Sigmoid colon (tissue), 7 donors: ENCODE data around the gene ESYT1. TPM values are rescaled to one million over a fixed set of nuclear protein-coding genes. Genes with fewer than 3 reads are reported as not detected.
A peak's percentile ranks its signal among the peaks of the same experiment; 100 is the strongest.

Source experiments
- DNase-seq: peaks from one replicate; pipeline ENCODE4 v3.0.0-alpha.2; 2019
- H3K27ac ChIP-seq, 4 donors: fragments of 200-600 bp; sonication (generic); one replicate each; pipeline ENCODE4 v1.5.1; 2016 to 2019; ENCODE audit warnings: mild to moderate bottlenecking in 1 of 4
- H3K27me3 ChIP-seq, 3 donors: fragments of 200-600 bp; sonication (generic); one replicate each; pipeline ENCODE4 v1.5.1; 2019; ENCODE audit warnings: mild to moderate bottlenecking in 1 of 3
- H3K36me3 ChIP-seq, 4 donors: fragments of 200-600 bp; sonication (generic); one replicate each; pipeline ENCODE4 v1.5.1; 2016 to 2019
- H3K4me1 ChIP-seq, 4 donors: fragments of 200-600 bp; sonication (generic); one replicate each; pipeline ENCODE4 v1.5.1; 2017 to 2019
- H3K4me3 ChIP-seq, 4 donors: fragments of 200-600 bp; sonication (generic); one replicate each; pipeline ENCODE4 v1.5.1; 2017 to 2019; ENCODE audit warnings: mild to moderate bottlenecking in 2 of 4, moderate library complexity in 1 of 4
- H3K9me3 ChIP-seq, 4 donors: fragments of 200-600 bp in 3 of 4; sonication (generic) in 3 of 4; one replicate each; pipeline versions ENCODE4 v1.5.1 to v1.6.1; 2013 to 2019
- CTCF ChIP-seq, 4 experiments: fragments of 450-650 bp in 3 of 4; fragments of 200-600 bp in 1 of 4; IDR thresholded peaks; one replicate each; pipeline ENCODE4 v1.5.1; 2016 to 2019; ENCODE audit warnings: antibody characterized with exemption in 4 of 4, mild to moderate bottlenecking in 3 of 4, moderate library complexity in 2 of 4
- EP300 ChIP-seq, 4 donors: sonication (generic); formaldehyde crosslinking; IDR thresholded peaks; one replicate each; pipeline ENCODE4 v1.6.1; 2017; ENCODE audit warnings: antibody characterized with exemption in 4 of 4
- POLR2A ChIP-seq, 2 donors: fragments of 450-650 bp; IDR thresholded peaks; one replicate each; pipeline ENCODE4 v1.6.1; 2016; ENCODE audit warnings: antibody characterized with exemption in 2 of 2, mild to moderate bottlenecking in 2 of 2, moderate library complexity in 2 of 2
- POLR2AphosphoS5 ChIP-seq, 4 donors: sonication (generic); formaldehyde crosslinking; IDR thresholded peaks; one replicate each; pipeline ENCODE4 v1.6.1; 2017; ENCODE audit warnings: antibody characterized with exemption in 4 of 4
- WGBS, 2 donors: extraction: QIAGEN DNeasy Blood & Tissue Kit; methylation state at CpG; one replicate each; pipeline ENCODE4 v1.1.7; 2013; 5-methylcytosine and 5-hydroxymethylcytosine counted together
- intact Hi-C: fragments of 100-400 bp; cut with DNase I; formaldehyde crosslinking; loops from one replicate; pipeline ENCODE4 v1.15.1; 2023
- polyA plus RNA-seq, 3 donors: library from polyadenylated mRNA; stranded (reverse); fragments of 200-250 nt; gene quantifications; one replicate each; pipeline ENCODE4 v1.2.3, GENCODE V29; 2013
- total RNA-seq, 4 donors: library from RNA; depleted of rRNA; stranded (reverse); fragments of >200 nt; gene quantifications; one replicate each; pipeline ENCODE4 v1.1.0, GENCODE V29; 2016
- donor health status: healthy with polysubstance abuse.
- donor health status: Bipolar disorder and iron deficiency.
- donor health status: healthy.

ESYT1 gene
- total and polyA plus RNA-seq, 7 donors, result 9.0 to 102 (median 73.9) TPM

- no peaks in the 10 kb centered on the region for H3K36me3 ChIP-seq
- peak overlapping the region; percentile 55 to 79 (median 76) for H3K27ac ChIP-seq
- WGBS, 2 donors, result 6 to 23% methylated on average over 20 of the region's 20 CpGs
- peak in 1 of 2 donors; percentile 52 for TF ChIP-seq POLR2A (IDR thresholded peaks at IDR 0.05)
- no peak for TF ChIP-seq POLR2AphosphoS5 (IDR thresholded peaks at IDR 0.05)
- no peaks in the 10 kb centered on the region for H3K9me3 ChIP-seq
- intact Hi-C loops, result loop anchor here (5.0 kb wide), 1 partner anchor 33 kb away; no protein-coding TSS in a partner anchor
- peaks cover 0 to 14% (median 3%) of the 10 kb centered on the region in 3 donors for H3K27me3 ChIP-seq
- H3K4me3 ChIP-seq, result peak overlapping the region; percentile 37 to 58 (median 46)
- DNase-seq, result no peak
- H3K4me1 ChIP-seq, result peaks cover 0 to 22% (median 18%) of the 10 kb centered on the region in 4 donors
Observed at GRCh38 chr12:56080556-56081138, 47.4 kb upstream of the ESYT1 start.

GRCh38 chr12:56081393-56082347 is 46.4 kb upstream of the ESYT1 start:
- Histone ChIP-seq H3K36me3 (no peaks in the 10 kb centered on the region), H3K4me3 (peak overlapping the region; percentile 37 to 58 (median 46)), H3K9me3 (no peaks in the 10 kb centered on the region), H3K27ac (peak overlapping the region in 2 of 4 donors; percentile 75 to 76), H3K4me1 (peaks cover 0 to 22% (median 18%) of the 10 kb centered on the region in 4 donors), H3K27me3 (peaks cover 0 to 14% (median 3%) of the 10 kb centered on the region in 3 donors)
- intact Hi-C loops, result loop anchor here (5.0 kb wide), 1 partner anchor 34 kb away; no protein-coding TSS in a partner anchor
- peak; percentile 56 for DNase-seq
- TF ChIP-seq EP300 (IDR thresholded peaks at IDR 0.05), result no peak
- peak in 1 of 2 donors; percentile 51 for TF ChIP-seq POLR2A (IDR thresholded peaks at IDR 0.05)
- peak in 2 of 4 donors; percentile 22 to 38 for TF ChIP-seq POLR2AphosphoS5 (IDR thresholded peaks at IDR 0.05)
- 10 to 59% methylated on average over 6 of the region's 6 CpGs for WGBS, 2 donors

GRCh38 chr12:56082382-56082781 is 45.7 kb upstream of the ESYT1 start:
- TF ChIP-seq EP300 (IDR thresholded peaks at IDR 0.05) (no peak), CTCF (IDR thresholded peaks at IDR 0.05) (no peak), POLR2AphosphoS5 (IDR thresholded peaks at IDR 0.05) (no peak), POLR2A (IDR thresholded peaks at IDR 0.05) (no peak)
- H3K4me3 ChIP-seq, result no peak overlapping the region
- peak overlapping the region in 2 of 4 donors; percentile 56 to 76 for H3K27ac ChIP-seq
- intact Hi-C loops, result loop anchor here (5.0 kb wide), 1 partner anchor 35 kb away; no protein-coding TSS in a partner anchor
- H3K4me1 ChIP-seq, result peaks cover 0 to 22% (median 18%) of the 10 kb centered on the region in 4 donors
- WGBS, 2 donors, result 30 to 69% methylated on average over 2 of the region's 2 CpGs
- no peaks in the 10 kb centered on the region for H3K36me3 ChIP-seq
- peaks cover 0 to 14% (median 3%) of the 10 kb centered on the region in 3 donors for H3K27me3 ChIP-seq
- no peaks in the 10 kb centered on the region for H3K9me3 ChIP-seq
- DNase-seq, result peak; percentile 5

GRCh38 chr12:56082967-56083366 is 45.1 kb upstream of the ESYT1 start:
- Histone ChIP-seq H3K27ac (peak overlapping the region in 2 of 4 donors; percentile 56 to 76), H3K9me3 (no peaks in the 10 kb centered on the region), H3K4me3 (no peak overlapping the region), H3K27me3 (peaks cover 0 to 14% (median 3%) of the 10 kb centered on the region in 3 donors), H3K36me3 (no peaks in the 10 kb centered on the region), H3K4me1 (peaks cover 0 to 22% (median 18%) of the 10 kb centered on the region in 4 donors)
- WGBS, 2 donors, result 21 to 61% methylated on average over 3 of the region's 3 CpGs
- no peak for DNase-seq
- intact Hi-C loops, result loop anchor here (5.0 kb wide), 1 partner anchor 36 kb away; no protein-coding TSS in a partner anchor
- TF ChIP-seq POLR2A (IDR thresholded peaks at IDR 0.05) (no peak), POLR2AphosphoS5 (IDR thresholded peaks at IDR 0.05) (peak in 2 of 4 donors; percentile 38 to 46)

- peaks cover 0 to 12% (median 3%) of the 10 kb centered on the region in 3 donors for H3K27me3 ChIP-seq
- peak overlapping the region in 2 of 4 donors; percentile 2 to 49 for H3K27ac ChIP-seq
- no peaks in the 10 kb centered on the region for H3K9me3 ChIP-seq
- peaks cover 0 to 7% (median 5%) of the 10 kb centered on the region in 4 donors for H3K4me1 ChIP-seq
- TF ChIP-seq CTCF (IDR thresholded peaks at IDR 0.05) (no peak), POLR2AphosphoS5 (IDR thresholded peaks at IDR 0.05) (no peak), POLR2A (IDR thresholded peaks at IDR 0.05) (no peak)
- no peak overlapping the region for H3K4me3 ChIP-seq
- intact Hi-C loops, result loop anchor here (5.0 kb wide), 1 partner anchor 38 kb away; no protein-coding TSS in a partner anchor
- 85 to 86% methylated on average over 15 of the region's 15 CpGs for WGBS, 2 donors
- H3K36me3 ChIP-seq, result no peaks in the 10 kb centered on the region
- DNase-seq, result no peak
Observed at GRCh38 chr12:56084958-56085543, 43.0 kb upstream of the ESYT1 start.
